Tongue (tissue), 2 donors: ENCODE measurements around the gene DDX3X. TPM values are rescaled to one million over a fixed set of nuclear protein-coding genes. Genes with fewer than 3 reads are reported as not detected.
"Not testable (repeated sequence)": the region's sequence is repeated elsewhere in the genome, so short reads cannot be mapped to it uniquely, and the experiment has no call there.

Experiments used
- DNase-seq: peaks from one replicate; pipeline ENCODE4 v3.0.0-alpha.2; 2015
- total RNA-seq: library from RNA; depleted of rRNA; stranded (reverse); fragments of >200 nt; gene quantifications from one replicate; pipeline ENCODE4 v1.2.3, GENCODE V29; 2014

The DDX3X gene
- 274 TPM for total RNA-seq

DNA sequence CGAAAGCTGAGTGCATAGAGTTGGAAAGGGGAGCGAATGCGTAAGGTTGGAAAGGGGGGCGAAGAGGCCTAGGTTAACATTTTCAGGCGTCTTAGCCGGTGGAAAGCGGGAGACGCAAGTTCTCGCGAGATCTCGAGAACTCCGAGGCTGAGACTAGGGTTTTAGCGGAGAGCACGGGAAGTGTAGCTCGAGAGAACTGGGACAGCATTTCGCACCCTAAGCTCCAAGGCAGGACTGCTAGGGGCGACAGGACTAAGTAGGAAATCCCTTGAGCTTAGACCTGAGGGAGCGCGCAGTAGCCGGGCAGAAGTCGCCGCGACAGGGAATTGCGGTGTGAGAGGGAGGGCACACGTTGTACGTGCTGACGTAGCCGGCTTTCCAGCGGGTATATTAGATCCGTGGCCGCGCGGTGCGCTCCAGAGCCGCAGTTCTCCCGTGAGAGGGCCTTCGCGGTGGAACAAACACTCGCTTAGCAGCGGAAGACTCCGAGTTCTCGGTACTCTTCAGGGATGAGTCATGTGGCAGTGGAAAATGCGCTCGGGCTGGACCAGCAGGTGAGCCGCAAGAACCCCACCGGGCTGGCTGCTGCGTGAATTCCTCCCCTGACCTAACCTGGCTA is at the start of gene DDX3X:
Gene DDX3X, plus strand, starts transcription at position 419 of the 619 bp plus-strand sequence. Its CDS starts 91 bp downstream, at position 510.
- peak; percentile 93 for DNase-seq

DNA sequence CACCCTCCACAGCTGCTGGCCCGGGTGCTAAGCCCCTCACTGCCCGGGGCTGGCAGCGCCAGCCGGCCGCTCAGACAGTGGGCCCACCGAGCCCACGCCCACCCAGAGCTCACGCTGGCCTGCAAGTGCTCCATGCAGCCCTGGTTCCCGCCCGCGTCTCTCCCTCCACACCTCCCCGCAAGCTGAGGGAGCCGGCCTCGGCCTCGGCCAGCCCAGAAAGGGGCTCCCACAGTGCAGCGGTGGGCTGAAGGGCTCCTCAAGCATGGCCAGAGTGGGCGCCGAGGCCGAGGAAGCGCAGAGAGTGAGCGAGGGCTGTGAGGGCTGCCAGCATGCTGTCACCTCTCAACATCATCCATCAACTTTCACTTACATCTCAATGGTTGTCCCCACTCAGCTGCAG is 48.0 kb upstream of the DDX3X start:
- not testable (repeated sequence) for DNase-seq

DNA sequence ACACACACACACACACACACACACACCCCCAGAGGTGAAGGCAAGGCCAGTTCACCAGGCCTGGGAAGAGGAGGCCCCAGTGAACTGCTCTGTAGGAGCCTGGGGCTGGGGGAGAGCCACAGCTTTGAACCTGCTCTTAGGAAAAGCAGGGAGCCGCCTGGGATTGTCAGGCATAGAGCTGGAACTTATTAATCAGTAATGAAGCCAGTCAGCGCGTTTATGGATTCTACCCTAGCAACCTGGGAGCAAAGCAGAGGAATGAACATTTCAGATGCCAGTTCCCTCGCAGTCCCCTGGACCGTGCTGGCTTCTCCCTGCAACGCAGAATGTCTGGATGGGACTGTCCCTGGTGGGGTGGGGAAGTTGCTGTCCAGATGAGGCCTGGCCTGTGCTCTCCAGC is 45.3 kb upstream of the DDX3X start:
- no peak for DNase-seq

DNA sequence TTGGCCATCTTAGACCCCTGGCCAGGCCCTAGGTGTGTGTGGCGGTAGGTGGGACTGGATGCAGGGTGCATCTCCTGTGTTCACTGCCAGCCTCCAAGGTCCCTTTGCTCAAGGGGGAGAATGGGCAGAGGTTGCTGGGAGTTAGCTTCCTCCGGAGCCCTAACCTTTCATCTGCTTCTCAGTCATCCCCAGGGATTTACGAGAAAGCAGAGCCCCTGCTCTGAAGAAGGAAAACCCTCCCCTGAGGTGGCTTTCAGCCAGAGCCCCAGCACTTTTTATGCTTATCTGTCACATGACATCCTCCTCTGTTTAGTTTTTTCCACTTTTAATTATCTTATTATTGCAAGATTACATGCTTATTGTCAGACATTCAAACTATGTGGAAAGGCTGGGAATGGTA is 44.9 kb upstream of the DDX3X start:
- DNase-seq = no peak

DNA sequence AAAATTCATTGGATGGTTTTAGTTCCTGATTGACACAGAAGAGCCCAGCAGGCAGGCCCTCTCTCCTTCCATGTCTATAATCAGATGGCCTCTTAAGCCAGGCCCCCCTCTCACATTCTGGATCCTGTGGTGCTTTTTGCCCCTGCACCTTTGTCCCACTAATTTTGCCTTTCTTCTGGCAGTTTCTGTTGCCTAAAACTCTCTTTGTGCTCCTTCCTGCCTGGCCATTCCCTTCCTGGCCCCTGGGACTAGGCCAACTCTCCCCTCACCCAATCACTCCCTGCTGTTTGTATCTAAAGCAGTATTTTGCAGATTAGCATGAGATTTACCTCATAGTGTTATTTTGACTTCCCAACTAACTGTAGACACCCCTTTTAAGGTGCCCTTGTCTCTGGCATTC is 42.7 kb upstream of the DDX3X start:
- DNase-seq = no peak

DNA sequence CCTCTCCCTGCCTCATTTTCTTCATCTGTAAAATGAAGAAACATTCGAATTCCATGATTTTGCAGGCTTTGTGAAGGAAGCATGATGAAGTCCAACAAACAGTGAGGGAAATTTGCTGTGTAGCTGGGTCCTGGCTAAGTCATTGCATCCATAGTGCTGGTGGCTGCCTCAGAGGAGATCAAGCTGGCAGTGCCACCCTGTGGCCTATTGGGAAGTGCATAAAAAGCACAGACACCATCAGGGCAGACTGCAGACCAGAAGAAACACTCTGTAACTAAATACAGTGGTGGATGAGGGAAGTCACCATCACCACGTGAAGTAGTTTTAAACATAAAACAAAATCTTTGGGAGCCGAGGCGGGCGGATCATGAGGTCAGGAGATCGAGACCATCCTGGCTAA is 40.7 kb upstream of the DDX3X start:
- no peak for DNase-seq

DNA sequence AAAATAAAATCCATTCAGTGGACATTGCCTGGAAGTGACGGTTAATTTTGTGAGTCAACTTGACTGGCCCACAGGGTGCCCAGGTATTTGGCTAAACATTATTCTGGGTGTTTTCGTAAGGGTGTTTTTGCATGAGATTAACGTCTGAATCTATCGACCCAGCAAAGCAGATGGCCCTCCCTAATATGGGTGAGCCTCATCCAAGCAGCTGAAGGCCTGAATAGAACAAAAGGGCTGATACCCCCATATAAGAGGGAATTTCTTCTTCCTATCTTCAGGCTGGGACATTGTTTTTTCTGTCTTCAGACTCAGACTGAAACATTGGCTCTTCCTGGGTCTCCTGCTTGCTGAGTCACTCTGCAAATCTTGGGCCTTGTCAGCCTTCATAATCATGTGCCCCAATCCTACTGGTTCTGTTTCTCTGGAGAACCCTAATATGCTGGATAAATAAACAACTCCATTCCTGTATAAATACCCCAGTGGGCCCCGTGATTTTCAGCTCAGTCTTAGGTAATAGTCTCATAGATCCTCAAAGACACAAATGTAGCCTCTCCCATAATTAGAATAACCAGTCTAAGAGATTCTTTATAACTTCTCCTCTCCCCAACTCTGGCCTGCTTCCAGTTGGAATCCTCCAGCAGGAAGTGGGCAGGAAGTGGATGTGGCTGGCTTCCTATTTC is 33.1 kb upstream of the DDX3X start:
- no peak for DNase-seq

DNA sequence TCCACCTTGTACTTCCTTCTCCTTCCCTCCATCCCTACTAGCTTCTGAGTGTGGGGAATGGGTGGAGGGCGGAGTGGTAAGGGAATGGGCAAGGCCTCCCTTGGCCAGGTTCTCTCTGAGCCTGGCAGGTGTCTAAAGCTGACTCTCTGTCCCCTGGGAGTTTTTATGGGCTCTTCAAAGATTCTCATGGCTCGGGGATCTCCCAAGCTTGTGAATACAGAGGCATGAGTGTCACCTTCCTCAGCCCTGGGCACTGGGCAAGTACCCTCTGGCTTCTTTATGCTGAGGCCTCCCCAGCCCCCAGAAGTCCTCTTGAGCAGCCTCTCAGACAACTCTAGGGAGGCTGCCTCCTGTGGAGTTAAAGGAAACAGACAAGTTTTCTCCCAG is 32.5 kb upstream of the DDX3X start:
- DNase-seq = no peak

DNA sequence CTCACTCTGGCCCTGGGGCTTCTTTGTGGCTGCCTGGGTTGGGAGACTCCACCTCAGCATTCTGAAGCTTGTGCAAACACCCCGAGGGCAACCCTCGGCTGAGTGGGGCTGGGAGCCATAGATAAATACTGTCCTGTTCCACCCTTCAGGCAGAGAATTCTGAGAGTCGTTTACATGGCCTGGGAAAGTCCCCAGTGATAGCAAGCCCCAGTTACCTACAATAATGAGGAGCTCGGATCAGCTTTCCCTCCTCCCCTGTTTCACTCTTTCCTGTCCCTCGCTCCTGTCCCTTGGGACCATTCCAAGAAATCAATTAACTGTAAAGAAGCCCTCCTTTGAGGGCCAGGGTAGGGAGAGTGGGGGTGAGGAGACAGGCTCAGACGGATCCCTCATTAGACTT is 31.6 kb upstream of the DDX3X start:
- DNase-seq = peak; percentile 2

DNA sequence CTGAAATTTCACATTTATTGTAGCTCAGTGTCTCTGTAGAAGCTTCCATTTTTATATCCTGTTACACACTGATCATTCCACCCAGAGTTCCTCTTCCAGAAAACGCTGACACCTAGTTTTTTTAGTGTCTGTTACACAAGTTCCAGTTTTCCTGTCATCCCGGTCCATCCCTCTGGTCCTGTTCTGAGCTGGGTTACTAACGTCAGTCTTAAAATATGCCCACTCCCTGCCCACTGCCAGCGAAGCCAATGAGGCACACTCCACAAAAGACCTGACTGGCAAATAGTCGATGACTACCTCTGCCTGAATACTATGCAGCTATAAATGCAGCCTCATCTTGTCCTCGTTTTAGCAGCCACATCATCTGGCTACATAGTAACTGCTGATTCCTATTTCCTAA is 30.9 kb upstream of the DDX3X start:
- no peak for DNase-seq

DNA sequence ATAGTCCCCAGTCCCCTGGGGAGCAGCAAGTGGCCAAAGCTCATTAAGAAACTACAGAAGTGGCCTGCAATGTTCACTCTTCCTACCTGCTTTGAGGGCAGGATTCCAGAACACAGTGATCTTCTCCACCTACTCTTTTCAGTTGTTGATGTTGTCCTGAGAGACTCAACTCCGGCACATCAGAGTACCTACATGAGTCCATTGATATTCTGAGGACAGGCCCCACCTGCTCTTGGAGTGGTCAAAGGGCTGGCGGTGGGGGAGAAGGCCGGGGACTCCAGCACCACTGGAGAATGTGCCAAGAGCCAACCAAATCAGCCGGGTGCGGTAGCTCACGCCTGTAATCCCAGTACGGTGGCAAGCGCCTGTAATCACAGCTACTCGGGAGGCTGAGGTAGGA is 29.8 kb upstream of the DDX3X start:
- no peak for DNase-seq

DNA sequence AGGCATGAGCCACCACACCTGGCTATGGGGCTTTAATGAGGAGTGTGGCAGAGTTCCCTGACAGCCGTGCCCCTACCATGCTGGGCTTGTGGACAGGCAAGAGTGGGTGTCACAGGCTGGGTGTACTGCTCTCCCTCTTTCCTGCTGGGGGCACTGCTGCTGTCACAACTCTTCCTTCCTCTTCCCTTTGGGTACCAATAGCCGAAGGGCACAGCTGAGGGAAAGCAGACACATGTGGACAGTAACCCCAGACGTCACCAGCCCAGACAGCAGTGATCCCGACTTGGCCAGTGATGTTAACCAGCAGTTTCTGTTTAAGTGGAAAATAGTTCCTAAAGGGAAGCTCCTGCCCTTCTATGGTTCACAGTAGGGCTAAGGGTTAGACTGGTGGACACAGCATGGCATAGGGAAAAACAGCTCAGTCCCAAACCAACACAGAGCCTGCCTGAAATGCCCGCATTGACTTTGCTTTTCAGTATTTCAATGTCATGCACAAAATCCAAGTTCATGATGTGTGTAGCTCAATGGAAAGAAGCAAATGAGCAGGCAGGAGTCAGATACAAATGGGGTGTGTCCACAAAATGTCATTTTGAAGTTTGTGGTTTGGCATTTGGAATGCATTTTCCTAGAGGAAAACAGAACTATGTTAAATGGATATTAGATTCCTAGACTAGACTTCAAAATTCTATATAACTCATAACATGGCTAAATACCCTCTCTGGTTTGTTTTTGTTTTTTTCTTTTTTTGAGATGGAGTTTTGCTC is 24.9 kb upstream of the DDX3X start:
- no peak for DNase-seq

DNA sequence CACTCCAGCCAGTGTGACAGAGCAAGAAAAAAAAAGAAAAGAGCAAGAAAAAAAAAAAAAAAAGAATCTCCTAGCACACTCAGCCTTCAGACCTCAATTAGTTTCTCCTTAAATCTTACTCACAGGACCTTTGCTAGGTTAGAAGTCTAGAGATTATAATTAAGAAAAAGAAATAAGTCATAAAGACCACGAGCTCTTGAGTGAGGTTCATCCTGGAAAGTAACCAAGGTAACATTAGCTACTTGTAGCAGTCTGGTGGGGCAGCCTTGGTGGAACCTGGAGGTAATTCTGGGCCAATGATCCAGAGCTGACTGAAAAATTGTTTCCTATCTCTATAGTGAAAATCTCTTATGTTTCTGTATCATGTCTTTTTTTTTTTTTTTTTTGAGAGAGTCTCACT is 21.2 kb upstream of the DDX3X start:
- no peak for DNase-seq

DNA sequence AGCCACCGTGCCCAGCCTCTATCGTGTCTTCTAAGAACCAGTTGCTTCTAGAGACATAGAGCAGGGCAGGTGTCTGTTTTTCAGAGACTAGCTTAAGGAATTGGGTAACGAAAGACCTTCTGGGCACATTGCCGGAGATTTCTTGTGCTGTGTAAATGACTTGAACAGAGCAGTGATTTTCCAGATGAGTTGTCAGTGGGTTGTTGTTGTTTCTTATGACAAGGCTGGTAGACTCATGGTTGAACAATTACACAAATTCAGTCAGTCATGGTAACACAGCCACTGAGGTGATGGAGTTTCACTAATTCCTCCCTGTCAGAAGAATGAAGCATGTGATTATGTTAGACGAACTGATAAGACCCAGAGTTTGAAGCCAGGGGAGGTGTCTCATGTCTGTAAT is 20.5 kb upstream of the DDX3X start:
- DNase-seq = no peak

DNA sequence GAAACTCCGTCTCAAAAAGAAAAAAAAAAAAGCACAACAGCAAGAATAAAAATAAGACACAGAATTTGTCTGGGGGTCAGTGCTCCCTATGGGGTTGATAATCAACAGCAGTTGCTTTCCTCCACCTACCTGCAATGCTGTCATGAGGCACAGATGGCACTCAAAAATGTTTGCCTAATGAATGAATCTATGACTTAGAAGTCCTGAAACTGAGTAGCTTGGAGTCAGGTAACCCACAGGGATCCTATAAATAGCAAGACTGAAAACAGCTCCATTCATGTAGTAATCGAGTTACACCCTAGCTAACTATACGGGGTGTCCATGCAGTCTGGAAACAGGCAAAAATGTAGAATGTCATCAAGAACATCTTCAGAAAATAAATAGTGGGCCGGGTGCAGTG is 19.8 kb upstream of the DDX3X start:
- DNase-seq = no peak

DNA sequence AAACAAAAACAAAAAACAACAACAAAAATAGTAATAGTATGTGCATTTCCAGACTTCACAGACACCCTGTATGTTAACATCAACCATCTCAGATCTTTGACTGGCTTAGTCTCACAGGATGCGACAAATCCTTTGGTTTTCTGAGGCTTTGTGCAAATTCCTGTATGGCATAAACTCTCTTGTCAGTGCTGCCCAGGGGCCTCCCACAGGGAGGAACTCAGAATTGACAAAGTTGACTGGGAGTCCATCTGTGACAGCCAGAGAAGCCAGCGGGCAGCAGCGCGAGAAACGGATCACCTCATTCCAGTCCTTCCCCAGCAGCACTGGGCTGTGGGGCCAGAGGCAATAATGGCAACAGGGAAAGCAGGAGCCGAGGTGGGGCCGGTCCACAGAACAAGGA is 19.1 kb upstream of the DDX3X start:
- no peak for DNase-seq

DNA sequence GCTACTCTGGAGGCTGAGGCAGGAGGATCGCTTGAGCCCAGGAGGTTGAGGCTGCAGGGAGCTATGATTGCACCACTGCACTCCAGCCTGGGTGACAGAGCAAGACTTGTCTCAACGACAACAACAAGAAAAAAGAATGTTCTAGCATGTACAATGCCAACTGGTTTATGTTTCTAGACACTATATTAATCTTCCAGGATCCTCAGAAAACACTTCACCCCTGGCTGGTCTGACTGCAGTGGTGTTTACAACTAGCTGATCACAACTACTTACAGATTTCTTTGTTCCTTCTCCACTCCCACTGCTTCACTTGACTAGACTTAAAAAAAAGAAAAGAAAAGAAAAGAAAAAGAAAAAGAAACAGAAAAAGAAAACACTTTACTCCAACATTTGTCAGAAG is 17.7 kb upstream of the DDX3X start:
- not testable (repeated sequence) for DNase-seq

DNA sequence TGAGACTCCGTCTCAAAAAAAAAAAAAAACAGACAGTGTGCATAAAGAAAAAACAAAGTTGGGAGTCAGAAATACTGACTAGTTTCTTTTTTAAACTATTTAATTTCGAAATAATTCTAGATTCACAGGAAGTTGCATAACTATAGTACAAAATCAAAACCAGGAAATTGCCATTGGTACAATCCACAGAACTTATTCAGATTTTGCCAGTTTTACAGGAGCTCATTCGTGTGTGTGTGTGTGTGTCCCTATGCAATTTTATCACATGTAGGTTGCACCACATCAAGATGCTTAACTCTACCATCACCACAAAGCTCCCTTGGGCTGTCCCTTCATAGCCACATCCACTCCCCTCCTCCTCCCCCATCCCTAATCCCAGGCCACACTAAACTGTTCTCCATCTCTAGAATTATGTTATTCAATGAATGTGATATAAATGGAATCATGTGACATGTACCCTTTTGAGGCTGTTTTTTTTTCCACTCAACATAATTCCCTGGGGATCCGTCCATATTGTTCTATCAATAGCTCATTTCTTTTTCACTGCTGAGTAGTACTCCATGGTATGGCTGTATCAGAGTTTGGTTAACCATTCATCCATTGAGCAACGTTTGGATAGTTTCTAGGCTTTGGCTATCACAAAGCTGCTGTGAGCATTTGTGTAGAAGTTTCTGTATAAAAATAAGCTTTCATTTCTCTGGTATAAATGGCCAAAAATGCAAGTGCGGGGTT is 16.3 kb upstream of the DDX3X start:
- DNase-seq = no peak

DNA sequence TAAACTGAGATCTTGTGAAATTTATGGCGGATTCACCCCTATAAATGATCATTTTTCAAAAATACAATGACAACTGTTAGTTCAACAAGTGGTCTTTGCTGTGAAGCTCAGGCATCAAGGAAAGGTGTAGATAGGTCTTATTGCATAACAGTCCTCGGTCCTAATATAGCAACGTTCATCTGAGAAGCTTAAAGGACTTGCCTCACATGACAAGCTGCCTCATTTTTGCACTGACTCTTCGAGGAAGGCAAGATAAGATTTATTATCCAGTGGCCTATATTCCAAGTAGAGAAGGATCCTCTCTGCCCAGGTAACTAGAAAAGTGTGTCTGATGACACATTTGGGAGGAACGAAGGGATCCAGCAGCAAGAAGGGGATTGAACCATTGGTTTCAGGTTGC is 13.6 kb upstream of the DDX3X start:
- no peak for DNase-seq

DNA sequence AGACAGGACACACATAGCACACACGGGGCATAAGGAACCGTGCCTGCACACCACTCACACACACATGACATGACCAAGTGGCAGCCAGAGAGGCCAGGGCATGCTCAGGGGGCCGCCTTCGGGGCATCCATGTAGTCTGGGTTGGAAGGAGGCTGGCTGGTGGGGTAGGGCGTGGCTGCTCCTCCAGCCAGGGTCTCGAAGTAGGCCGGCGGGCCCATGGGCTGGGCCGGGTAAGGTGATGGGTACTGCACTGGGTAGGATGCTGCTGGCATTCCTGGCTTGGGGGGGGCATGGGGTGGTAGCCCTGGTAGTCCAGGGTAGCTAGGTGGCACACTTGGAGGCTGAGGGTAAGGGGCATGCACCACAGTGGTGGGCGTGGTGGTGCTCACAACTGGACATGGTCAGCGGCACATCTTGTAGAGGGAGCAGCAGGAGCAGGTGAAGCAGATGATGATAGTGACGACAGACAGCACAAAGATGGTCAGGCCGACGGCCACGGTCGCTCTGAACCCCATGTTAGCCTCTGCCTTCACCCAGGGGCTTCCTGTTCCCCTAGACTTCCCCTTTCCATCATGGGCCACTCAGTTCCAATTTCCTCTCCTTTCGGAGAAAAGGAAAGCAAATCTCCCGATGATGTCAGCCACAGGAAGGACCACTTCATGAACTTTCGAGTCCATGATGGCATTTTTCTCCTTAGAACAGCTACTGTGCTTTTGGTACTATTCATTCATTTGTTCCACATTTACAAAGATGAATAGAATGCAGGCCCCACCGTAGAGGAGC is 10.9 kb upstream of the DDX3X start:
- DNase-seq = no peak

DNA sequence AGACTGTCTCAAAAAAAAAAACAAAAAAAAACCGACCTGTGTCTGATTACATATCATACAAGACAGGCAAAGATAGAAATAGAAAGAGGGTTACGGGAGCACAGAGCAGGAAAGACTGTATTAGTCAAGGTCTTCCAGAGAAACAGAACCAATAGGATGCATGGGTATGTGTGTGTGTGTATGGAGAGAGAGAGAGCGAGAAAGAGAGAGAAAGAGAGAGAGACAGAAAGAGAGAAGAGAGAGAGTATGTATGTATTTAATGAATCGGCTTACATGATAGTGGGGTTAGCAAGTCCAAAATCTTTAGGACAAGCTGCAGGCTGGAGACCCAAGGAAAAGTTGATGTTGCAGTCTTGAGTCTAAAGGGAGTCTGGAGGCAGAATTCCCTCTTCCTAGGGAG is 7.5 kb upstream of the DDX3X start:
- DNase-seq = no peak

DNA sequence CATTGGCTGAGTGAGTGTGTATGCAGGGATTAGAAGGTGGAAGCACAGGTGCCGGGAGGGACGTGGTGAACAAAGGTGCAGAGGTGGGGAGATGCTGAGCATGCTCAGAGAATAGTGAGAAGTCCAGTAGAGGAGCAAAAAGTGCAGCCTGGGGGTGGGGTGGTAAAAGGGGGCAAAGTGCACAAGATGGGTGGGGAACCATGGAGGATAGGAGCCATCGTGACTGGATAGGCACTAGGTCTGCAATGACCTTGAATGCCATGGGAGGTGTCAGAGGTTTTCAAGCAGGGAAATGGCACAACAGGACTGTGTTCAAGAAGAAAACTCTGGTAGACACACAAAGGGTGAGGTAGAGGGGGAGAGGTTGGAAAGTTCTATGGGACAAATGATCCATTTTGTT is 6.6 kb upstream of the DDX3X start:
- no peak for DNase-seq
